ACHN (cell line): ENCODE data around the gene SIGLEC1.

Experiments used
- DNase-seq: peaks from one replicate; pipeline ENCODE4 v3.0.0-alpha.2; 2015
- in situ Hi-C: cut with HindIII; loops from 2 replicates; pipeline ENCODE4 v1.10.0; 2017; ENCODE audit warnings: low sequenced_read_pairs, low pct_ligation_motif_present, low pct_unique_long_range_greater_than_20kb

The SIGLEC1 gene

GRCh38 chr20:3730803-3731672 is 18.6 kb upstream of the SIGLEC1 start:
- no peak for DNase-seq

GRCh38 chr20:3729811-3730540 is 17.6 kb upstream of the SIGLEC1 start:
- no peak for DNase-seq
- in situ Hi-C loops: no loop called here

More at GRCh38 chr20:3730803-3731672, 18.6 kb upstream of the SIGLEC1 start:
- in situ Hi-C loops: no loop called here

- in situ Hi-C loops: no loop called here
- no peak for DNase-seq
These were observed 17.0 kb upstream of the SIGLEC1 start for GRCh38 chr20:3729378-3729777.

GRCh38 chr20:3728876-3729275 is 16.5 kb upstream of the SIGLEC1 start:
- no peak for DNase-seq
- in situ Hi-C loops: no loop called here

DNA sequence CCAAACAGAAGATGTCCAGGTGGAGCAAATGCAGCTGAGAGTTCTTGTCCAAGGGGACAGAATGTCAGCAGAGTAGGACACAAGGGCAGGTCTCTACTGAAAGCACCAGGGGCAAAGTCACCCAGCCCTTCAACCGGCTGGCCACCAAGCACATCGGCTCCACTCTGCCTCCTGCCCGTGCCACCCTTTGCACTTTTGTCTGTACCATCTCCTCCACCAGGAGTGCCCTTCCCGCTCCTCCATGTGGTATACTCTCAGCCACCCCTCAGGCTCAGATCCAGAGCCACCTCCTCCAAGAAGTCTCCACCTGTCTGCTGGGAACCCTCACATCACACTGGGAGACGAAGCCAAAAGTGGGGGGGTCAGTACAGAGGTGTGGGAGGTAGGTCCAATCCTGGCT is 16.0 kb upstream of the SIGLEC1 start:
- no peak for DNase-seq
- in situ Hi-C loops: no loop called here

DNA sequence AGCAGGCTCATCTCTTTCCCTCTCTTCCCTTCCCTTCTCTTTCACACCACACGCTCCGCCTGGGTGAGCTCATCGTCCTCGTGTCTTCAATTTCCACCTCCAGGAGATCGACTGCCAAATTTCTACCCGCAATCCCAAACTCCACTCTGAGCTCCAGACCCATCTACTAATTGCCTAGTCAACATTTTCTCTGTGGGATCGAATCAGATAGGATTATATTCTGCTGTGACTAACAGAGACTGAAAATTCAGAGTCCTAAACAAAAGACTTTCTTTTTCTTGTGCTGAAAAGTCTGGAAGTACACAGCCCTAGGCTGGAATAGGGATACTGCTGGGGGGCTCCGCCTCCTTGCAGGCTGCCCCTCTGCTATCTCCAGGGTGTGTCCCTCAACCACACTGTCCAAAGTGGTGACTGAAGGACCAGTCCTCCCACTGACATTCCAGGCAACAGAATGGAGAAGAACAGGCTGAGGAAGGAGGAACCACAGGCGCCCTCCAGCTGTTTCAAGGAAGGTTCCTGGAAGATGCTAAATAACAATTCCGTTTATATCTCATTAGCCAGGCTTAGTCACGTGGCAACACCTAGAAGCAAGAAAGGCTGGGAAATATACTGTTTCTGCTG is 15.1 kb upstream of the SIGLEC1 start:
- in situ Hi-C loops: no loop called here
- DNase-seq: no peak

GRCh38 chr20:3724356-3724755 is 12.0 kb upstream of the SIGLEC1 start:
- in situ Hi-C loops: no loop called here

GRCh38 chr20:3723284-3723683 is 10.9 kb upstream of the SIGLEC1 start:
- no peak for DNase-seq
- in situ Hi-C loops: no loop called here

More at GRCh38 chr20:3724356-3724755, 12.0 kb upstream of the SIGLEC1 start:
- DNase-seq: no peak

GRCh38 chr20:3721912-3722311 is 9.5 kb upstream of the SIGLEC1 start:
- in situ Hi-C loops: no loop called here
- no peak for DNase-seq

GRCh38 chr20:3720626-3721025 is 8.2 kb upstream of the SIGLEC1 start:
- in situ Hi-C loops: no loop called here

DNA sequence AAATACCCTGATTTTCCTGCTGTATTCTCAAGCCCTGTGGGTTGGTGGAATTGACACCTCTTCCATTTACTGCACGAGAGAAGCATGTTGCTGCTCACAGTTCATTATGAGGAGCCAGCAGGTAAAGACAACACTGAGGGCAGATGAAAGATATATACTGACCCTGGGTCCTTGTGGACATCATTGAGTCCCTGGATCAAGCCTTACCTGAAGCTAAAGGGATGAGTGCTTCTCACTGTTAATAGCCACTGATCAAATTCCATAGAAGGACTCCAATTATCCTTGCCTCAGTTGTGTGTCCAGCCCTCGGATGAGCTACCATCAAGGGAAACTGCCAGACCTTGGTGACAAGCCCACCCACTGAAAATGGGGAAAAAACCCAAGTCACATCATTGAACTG is 7.7 kb upstream of the SIGLEC1 start:
- no peak for DNase-seq

More at GRCh38 chr20:3720626-3721025, 8.2 kb upstream of the SIGLEC1 start:
- no peak for DNase-seq

DNA sequence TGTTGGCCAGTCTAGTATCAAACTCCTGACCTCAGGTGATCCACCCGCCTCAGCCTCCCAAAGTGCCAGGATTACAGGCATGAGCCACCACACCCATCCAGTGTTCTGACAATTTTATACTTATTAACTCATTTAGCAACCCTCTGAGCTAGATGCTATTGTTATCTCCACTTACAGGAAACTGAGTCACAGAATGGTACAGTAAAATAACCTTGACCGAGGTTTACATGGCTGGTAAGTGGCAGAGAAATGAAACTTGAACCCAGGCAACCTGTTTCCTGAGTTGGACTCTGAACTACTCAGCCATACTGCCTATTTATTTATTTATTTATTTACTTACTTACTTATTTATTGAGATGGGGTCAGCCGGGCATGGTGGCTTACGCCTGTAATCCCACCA is 6.6 kb upstream of the SIGLEC1 start:
- no peak for DNase-seq
- in situ Hi-C loops: no loop called here

More for the DNA sequence above, 7.7 kb upstream of the SIGLEC1 start:
- in situ Hi-C loops: no loop called here

- DNase-seq: peak; percentile 37
- in situ Hi-C loops: no loop called here
These were observed 3.9 kb upstream of the SIGLEC1 start for GRCh38 chr20:3716195-3716834.

- in situ Hi-C loops: no loop called here
- no peak for DNase-seq
These were observed 1.7 kb upstream of the SIGLEC1 start for GRCh38 chr20:3714092-3714491.

GRCh38 chr20:3711484-3711941 is 887 bp downstream of the SIGLEC1 start:
- DNase-seq: no peak
- in situ Hi-C loops: no loop called here

DNA sequence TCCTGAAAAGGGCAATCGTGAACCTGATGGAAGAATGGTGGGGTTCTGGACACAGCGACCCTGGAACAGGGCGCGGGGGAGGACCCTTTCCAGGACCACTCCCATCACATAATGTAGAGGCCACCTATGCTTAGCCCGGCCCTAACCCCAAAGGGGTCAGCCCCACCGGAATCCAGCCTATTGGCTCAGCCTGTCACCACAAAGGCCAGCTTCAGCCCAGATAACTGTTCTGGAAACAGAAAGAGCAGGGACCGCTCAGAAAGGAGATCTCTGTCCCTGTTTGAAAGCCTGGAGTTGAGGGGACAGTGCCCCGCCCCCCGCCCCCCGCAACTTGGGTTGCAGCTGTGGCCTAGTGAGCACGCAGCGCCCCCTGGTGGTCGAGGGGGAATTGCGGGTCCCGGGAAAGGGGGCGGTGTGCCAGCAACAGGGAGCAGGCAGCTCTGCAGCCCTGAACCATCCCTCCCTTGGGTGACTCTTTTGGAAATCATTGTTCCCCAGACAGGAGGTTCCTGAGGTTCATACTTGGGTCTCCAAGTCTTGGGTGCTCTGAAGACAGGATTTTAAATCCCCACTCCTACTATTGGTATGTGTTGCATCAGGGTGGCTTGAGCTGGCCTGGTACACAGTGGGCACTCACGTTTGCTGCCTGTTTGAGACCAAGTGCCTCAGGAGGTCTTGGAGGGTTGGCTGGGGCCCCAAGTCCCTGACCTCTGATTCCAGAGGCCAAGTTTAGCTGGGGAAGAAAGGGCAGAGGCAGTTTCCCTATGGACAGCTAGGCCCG is 1.5 kb downstream of the SIGLEC1 start:
- peak; percentile 43 for DNase-seq
- in situ Hi-C loops: no loop called here

DNA sequence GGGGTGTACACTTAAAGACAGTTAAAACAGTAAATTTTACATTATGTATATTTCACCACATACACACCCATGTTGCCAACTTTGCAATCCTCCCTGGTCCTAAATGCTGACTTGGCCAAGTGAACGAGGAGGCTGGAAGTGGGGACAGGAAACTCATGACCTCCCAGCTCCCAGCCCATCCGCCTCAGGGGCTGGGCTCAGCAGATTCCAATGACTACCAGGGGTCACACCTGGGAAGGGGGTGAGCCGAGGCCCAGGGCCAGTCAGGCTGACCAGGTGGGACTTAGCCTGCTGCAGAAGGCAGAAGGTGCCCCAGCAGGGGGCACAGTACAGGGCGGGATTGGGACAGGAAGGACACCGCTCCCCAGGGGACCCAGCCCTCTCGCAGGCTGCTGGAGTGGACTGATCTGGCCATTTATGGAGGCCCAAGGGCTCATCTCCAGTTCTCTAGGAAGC is 2.4 kb downstream of the SIGLEC1 start:
- DNase-seq: no peak
- in situ Hi-C loops: no loop called here

DNA sequence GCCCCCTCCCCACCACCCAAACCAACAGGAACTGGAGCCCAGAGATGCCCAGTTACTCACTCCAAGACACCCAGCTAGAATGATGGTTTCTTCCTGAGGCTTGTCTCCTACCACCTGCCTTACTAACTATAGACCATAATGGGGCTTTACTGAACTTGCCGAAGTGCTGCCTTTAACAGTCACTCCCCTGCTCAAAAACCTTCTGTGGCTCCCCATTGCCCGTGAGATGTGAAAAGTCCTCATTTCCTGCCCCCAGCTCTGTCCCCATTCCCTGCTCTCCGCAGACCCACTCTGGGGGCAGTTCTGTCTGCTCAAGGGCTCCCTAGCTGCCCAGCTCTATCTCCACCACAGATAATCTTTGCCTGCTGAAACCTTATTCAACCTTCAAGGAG is 4.9 kb downstream of the SIGLEC1 start:
- in situ Hi-C loops: no loop called here
- DNase-seq: no peak
